CD4-positive, alpha-beta T cell treated with Interleukin-17A for 4 hours (primary cell): ENCODE data around the gene BPIFB2.
"Not testable (repeated sequence)": the region's sequence is repeated elsewhere in the genome, so short reads cannot be mapped to it uniquely, and the experiment has no call there.

Experiments used
- DNase-seq: peaks from one replicate; pipeline ENCODE4 v3.0.0-alpha.2; 2020; ENCODE audit warnings: mixed read lengths

The BPIFB2 gene

GRCh38 chr20:33042983-33043730, 35.7 kb downstream of the BPIFB2 start:
- DNase-seq, result no peak

- no peak for DNase-seq
These were observed 36.3 kb downstream of the BPIFB2 start for GRCh38 chr20:33043731-33044181.

GRCh38 chr20:33045129-33045721, 37.7 kb downstream of the BPIFB2 start:
- DNase-seq, result not testable (repeated sequence)

- no peak for DNase-seq
These were observed 38.9 kb downstream of the BPIFB2 start for GRCh38 chr20:33046412-33046811.

GRCh38 chr20:33051333-33051732, 43.8 kb downstream of the BPIFB2 start:
- no peak for DNase-seq

- no peak for DNase-seq
These were observed 46.0 kb downstream of the BPIFB2 start, which contains the start of gene BPIFB3 for GRCh38 chr20:33053291-33054106. BPIFB3 (plus strand) TSS chr20:33053903; CDS start chr20:33055436, 1,533 bp downstream.

- DNase-seq, result no peak
These were observed 46.9 kb downstream of the BPIFB2 start for GRCh38 chr20:33054381-33054780.

GRCh38 chr20:33054791-33055190, 47.3 kb downstream of the BPIFB2 start:
- no peak for DNase-seq

- DNase-seq, result no peak
These were observed 51.6 kb downstream of the BPIFB2 start for GRCh38 chr20:33059136-33059535.

GRCh38 chr20:33059741-33060390, 52.4 kb downstream of the BPIFB2 start:
- no peak for DNase-seq

- no peak for DNase-seq
These were observed 54.1 kb downstream of the BPIFB2 start for GRCh38 chr20:33061658-33062028.

GRCh38 chr20:33062105-33062824, 54.8 kb downstream of the BPIFB2 start:
- no peak for DNase-seq

- DNase-seq, result no peak
These were observed 55.3 kb downstream of the BPIFB2 start for GRCh38 chr20:33062825-33063149.

GRCh38 chr20:33063271-33063670, 55.8 kb downstream of the BPIFB2 start:
- no peak for DNase-seq

- DNase-seq, result no peak
These were observed 57.2 kb downstream of the BPIFB2 start for GRCh38 chr20:33064572-33065287.

- DNase-seq, result no peak
These were observed 58.3 kb downstream of the BPIFB2 start for GRCh38 chr20:33065785-33066184.

GRCh38 chr20:33067806-33068205, 60.3 kb downstream of the BPIFB2 start:
- no peak for DNase-seq

GRCh38 chr20:33068251-33068939, 60.9 kb downstream of the BPIFB2 start:
- DNase-seq, result no peak

- DNase-seq, result no peak
These were observed 62.2 kb downstream of the BPIFB2 start for GRCh38 chr20:33069673-33070072.

GRCh38 chr20:33070111-33071053, 62.9 kb downstream of the BPIFB2 start:
- no peak for DNase-seq
